ENCODE measurements around the gene TMEM43. TPM values are rescaled to one million over a fixed set of nuclear protein-coding genes. Genes with fewer than 3 reads are reported as not detected.

Gene TMEM43
- total and polyA plus RNA-seq, 10 of the 15 experiments (the other 5 are each of a cell fraction or from before 2014, with no cell fraction given), result 7.2 to 33.0 (median 18.5) TPM

DNA sequence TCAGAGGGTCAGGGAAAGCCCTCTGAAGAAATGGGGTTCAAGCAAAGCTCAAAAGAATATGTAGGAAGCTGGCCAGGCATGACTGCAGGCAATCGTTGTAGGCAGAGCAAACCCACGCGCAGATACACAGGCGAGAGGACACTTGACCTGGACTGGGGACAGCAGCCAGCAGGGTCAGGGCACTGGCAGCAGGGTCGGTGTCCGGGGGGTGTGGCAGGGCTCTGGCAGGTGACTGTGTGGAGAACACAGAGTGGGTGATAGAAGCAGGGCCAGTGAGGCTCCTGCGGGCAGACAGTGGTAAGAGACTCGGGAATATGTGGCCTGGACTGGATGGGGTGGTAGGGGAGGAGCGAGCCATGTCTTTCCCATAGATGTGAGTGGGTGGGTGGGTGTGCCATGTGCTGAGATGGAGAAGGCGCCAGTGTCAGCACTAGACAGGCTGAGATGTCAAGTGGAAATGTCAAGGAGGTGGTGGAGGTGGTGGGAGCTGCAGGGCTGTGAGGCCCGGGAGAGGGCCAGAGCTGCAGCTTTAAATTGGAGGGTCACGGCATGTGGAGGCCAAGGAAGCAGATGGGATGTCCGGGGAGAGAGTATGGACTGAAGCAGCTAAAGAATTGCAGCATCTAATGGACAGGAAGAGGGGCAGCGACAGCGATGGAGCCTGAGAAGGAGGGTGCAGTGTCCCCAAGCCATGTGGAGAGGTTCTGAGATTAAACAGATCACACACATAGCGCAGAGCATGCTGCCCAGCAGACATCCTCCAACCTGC lies 13.4 kb downstream of the TMEM43 start:
- H3K4me3 ChIP-seq, result no peak overlapping the region
- in situ Hi-C loops (cut with MboI) (no loop called here), intact Hi-C loops (cut with micrococcal nuclease; ENCODE audit: unreplicated experiment) (no loop called here)
- ChIA-PET RAD21 (ENCODE audit: unreplicated experiment) (no interaction called here), SMC1A (ENCODE audit: uncharacterized antibody, unreplicated experiment) (no interaction called here), CTCF (no interaction called here), POLR2A (interaction anchor here (1.1 kb wide), 1 partner anchor 14 kb away, joined by 4 read pairs; the partner anchor contains the start of genes CHCHD4 and TMEM43)
- FAIRE-seq (no peak), DNase-seq (ENCODE audit: low read depth, low spot score) (no peak), ATAC-seq (no peak)
- no peak overlapping the region for H3K27ac ChIP-seq (ENCODE audit: control insufficient read depth, insufficient read depth)
- WGBS (ENCODE audit: insufficient coverage, insufficient replicate concordance, low lambda C conversion rate, missing lambda C conversion rate), result 95% methylated on average over 16 of the region's 16 CpGs
- TF ChIP-seq POLR2A (IDR thresholded peaks at IDR 0.05; ENCODE audit: low read depth, low read length) (peak; percentile 17; the same call in 1 of the 2 replicates), CTCF (IDR thresholded peaks at IDR 0.05 in 2 of 3, conservative IDR thresholded peaks at IDR 0.05 in 1 of 3; ENCODE audit: control insufficient read depth in 2 of 3, extremely low read depth in 1 of 3, insufficient read depth in 1 of 3, low read depth in 3 of 3, low read length in 3 of 3) (no peak)
- no peaks in the 10 kb centered on the region for H3K9me3 ChIP-seq (replicated peaks; ENCODE audit: control insufficient read depth, insufficient read depth, low read length)
- no peaks in the 10 kb centered on the region for H3K79me2 ChIP-seq (ENCODE audit: control insufficient read depth, insufficient read depth, low read length)
- H4K20me1 ChIP-seq (ENCODE audit: control insufficient read depth, insufficient read depth), result no peaks in the 10 kb centered on the region
- no peak overlapping the region for H2AFZ ChIP-seq (ENCODE audit: control insufficient read depth, low read depth, low read length)
- no peak overlapping the region for H3K9ac ChIP-seq (ENCODE audit: control insufficient read depth, insufficient read depth, low read length)
- H3K27me3 ChIP-seq (replicated peaks in 1 of 2; ENCODE audit: control insufficient read depth in 2 of 2, insufficient read depth in 2 of 2, low read length in 1 of 2), result no peaks in the 10 kb centered on the region
- peaks cover 4 to 19% of the 10 kb centered on the region in 2 experiments; a peak in 3 of 4 replicates for H3K36me3 ChIP-seq (ENCODE audit: control insufficient read depth in 2 of 2, insufficient read depth in 2 of 2, low read length in 1 of 2)
- no peak overlapping the region for H3K4me2 ChIP-seq (ENCODE audit: control insufficient read depth, insufficient read depth)
- no TSS peak for BruUV-seq (replicated peaks)
- H3K4me1 ChIP-seq (ENCODE audit: control insufficient read depth, insufficient read depth, low read length), result no peaks in the 10 kb centered on the region
